ENCODE measurements around the gene ICE1. TPM values are rescaled to one million over a fixed set of nuclear protein-coding genes. Genes with fewer than 3 reads are reported as not detected.

The ICE1 gene
- total RNA-seq, 4 donors from 2014 or later, result 8.1 to 27.1 (median 17.5) TPM

- intact Hi-C loops (cut with DNase I), result no loop called here
- Histone ChIP-seq H3K4me1 (no peaks in the 10 kb centered on the region), H3K27me3 (no peaks in the 10 kb centered on the region), H3K36me3 (peaks cover 3 to 95% (median 30%) of the 10 kb centered on the region in 3 donors), H3K9me3 (no peaks in the 10 kb centered on the region), H3K4me3 (no peak overlapping the region), H3K27ac (no peak overlapping the region)
- TF ChIP-seq CTCF (IDR thresholded peaks at IDR 0.05), result no peak
- TF ChIP-seq POLR2A (IDR thresholded peaks at IDR 0.05), result no peak
- DNase-seq, result no peak
- 94 to 96% methylated on average over 13 to 17 of the region's 18 CpGs for WGBS, 2 donors
Observed at GRCh38 chr5:5464036-5464715, 41.7 kb downstream of the ICE1 start.

GRCh38 chr5:5466227-5466626 lies 43.8 kb downstream of the ICE1 start:
- 88 to 90% methylated on average over 5 of the region's 5 CpGs for WGBS, 2 donors
- TF ChIP-seq CTCF (IDR thresholded peaks at IDR 0.05) (no peak), POLR2A (IDR thresholded peaks at IDR 0.05) (no peak)
- DNase-seq, result no peak
- Histone ChIP-seq H3K27me3 (no peaks in the 10 kb centered on the region), H3K4me1 (no peaks in the 10 kb centered on the region), H3K9me3 (no peaks in the 10 kb centered on the region), H3K4me3 (no peak overlapping the region), H3K27ac (no peak overlapping the region), H3K36me3 (peaks cover 0 to 84% (median 17%) of the 10 kb centered on the region in 3 donors)
- intact Hi-C loops (cut with DNase I), result no loop called here

GRCh38 chr5:5467737-5468136 lies 45.3 kb downstream of the ICE1 start:
- Histone ChIP-seq H3K4me3 (no peak overlapping the region), H3K36me3 (peaks cover 0 to 75% (median 11%) of the 10 kb centered on the region in 3 donors), H3K27ac (no peak overlapping the region), H3K4me1 (no peaks in the 10 kb centered on the region), H3K9me3 (no peaks in the 10 kb centered on the region), H3K27me3 (no peaks in the 10 kb centered on the region)
- DNase-seq, result no peak
- intact Hi-C loops (cut with DNase I), result no loop called here
- whole genome bisulfite sequencing, 2 donors, result 89 to 91% methylated on average over 4 of the region's 4 CpGs
- no peak for TF ChIP-seq POLR2A (IDR thresholded peaks at IDR 0.05)
- TF ChIP-seq CTCF (IDR thresholded peaks at IDR 0.05), result no peak

- H3K27me3 ChIP-seq, result no peaks in the 10 kb centered on the region
- intact Hi-C loops (cut with DNase I), result no loop called here
- TF ChIP-seq CTCF (IDR thresholded peaks at IDR 0.05) (no peak), POLR2A (IDR thresholded peaks at IDR 0.05) (no peak)
- H3K4me3 ChIP-seq, result no peak overlapping the region
- peaks cover 3 to 69% (median 9%) of the 10 kb centered on the region in 3 donors for H3K36me3 ChIP-seq
- H3K27ac ChIP-seq, result no peak overlapping the region
- no peaks in the 10 kb centered on the region for H3K4me1 ChIP-seq
- DNase-seq, result no peak
- H3K9me3 ChIP-seq, result no peaks in the 10 kb centered on the region
Observed at GRCh38 chr5:5470933-5471332, 48.5 kb downstream of the ICE1 start.

- WGBS, 2 donors, result 77 to 92% methylated on average over 2 of the region's 2 CpGs
- DNase-seq, result no peak
- intact Hi-C loops (cut with DNase I), result no loop called here
- no peaks in the 10 kb centered on the region for H3K27me3 ChIP-seq
- H3K36me3 ChIP-seq, result peaks cover 3 to 69% (median 8%) of the 10 kb centered on the region in 3 donors
- H3K27ac ChIP-seq, result no peak overlapping the region
- no peak overlapping the region for H3K4me3 ChIP-seq
- H3K4me1 ChIP-seq, result no peaks in the 10 kb centered on the region
- TF ChIP-seq POLR2A (IDR thresholded peaks at IDR 0.05), result no peak
- no peak for TF ChIP-seq CTCF (IDR thresholded peaks at IDR 0.05)
- no peaks in the 10 kb centered on the region for H3K9me3 ChIP-seq
Observed at GRCh38 chr5:5473226-5473625, 50.7 kb downstream of the ICE1 start.

Data from esophagus squamous epithelium (tissue), 5 donors.